Muscle layer of colon (tissue), 2 donors: Measurements from ENCODE around the gene ZSWIM5.
A peak's percentile ranks its signal among the peaks of the same experiment; 100 is the strongest.
"Not testable (repeated sequence)": the region's sequence is repeated elsewhere in the genome, so short reads cannot be mapped to it uniquely, and the experiment has no call there.

ENCODE experiments used
- H3K27ac ChIP-seq: one replicate; pipeline ENCODE4 v1.7.0; 2013; ENCODE audit warnings: low read depth, mild to moderate bottlenecking, low read length, moderate library complexity
- H3K27me3 ChIP-seq, 2 donors: one replicate each; pipeline ENCODE4 v1.7.0; 2013; ENCODE audit warnings: low read length in 2 of 2, mild to moderate bottlenecking in 2 of 2; ENCODE audit not compliant: insufficient read depth in 2 of 2, control insufficient read depth in 1 of 2
- H3K36me3 ChIP-seq: one replicate; pipeline ENCODE4 v1.7.0; 2013; ENCODE audit warnings: mild to moderate bottlenecking, low read length; ENCODE audit not compliant: insufficient read depth
- H3K4me1 ChIP-seq: one replicate; pipeline ENCODE4 v1.7.0; 2013; ENCODE audit warnings: mild to moderate bottlenecking, low read length; ENCODE audit not compliant: insufficient read depth
- H3K4me3 ChIP-seq, 2 donors: one replicate each; pipeline ENCODE4 v1.7.0; 2013; ENCODE audit warnings: low read length in 2 of 2, low read depth in 1 of 2, mild to moderate bottlenecking in 1 of 2, moderate library complexity in 1 of 2
- H3K9ac ChIP-seq: one replicate; pipeline ENCODE4 v1.7.0; 2013; ENCODE audit warnings: low read length
- H3K9me3 ChIP-seq: one replicate; pipeline ENCODE4 v1.7.0; 2013; ENCODE audit warnings: mild to moderate bottlenecking, low read length
- donor health status: abdominal sarcoma.
- donor health status: Adenocarcinoma of cecum.

ZSWIM5 gene

DNA sequence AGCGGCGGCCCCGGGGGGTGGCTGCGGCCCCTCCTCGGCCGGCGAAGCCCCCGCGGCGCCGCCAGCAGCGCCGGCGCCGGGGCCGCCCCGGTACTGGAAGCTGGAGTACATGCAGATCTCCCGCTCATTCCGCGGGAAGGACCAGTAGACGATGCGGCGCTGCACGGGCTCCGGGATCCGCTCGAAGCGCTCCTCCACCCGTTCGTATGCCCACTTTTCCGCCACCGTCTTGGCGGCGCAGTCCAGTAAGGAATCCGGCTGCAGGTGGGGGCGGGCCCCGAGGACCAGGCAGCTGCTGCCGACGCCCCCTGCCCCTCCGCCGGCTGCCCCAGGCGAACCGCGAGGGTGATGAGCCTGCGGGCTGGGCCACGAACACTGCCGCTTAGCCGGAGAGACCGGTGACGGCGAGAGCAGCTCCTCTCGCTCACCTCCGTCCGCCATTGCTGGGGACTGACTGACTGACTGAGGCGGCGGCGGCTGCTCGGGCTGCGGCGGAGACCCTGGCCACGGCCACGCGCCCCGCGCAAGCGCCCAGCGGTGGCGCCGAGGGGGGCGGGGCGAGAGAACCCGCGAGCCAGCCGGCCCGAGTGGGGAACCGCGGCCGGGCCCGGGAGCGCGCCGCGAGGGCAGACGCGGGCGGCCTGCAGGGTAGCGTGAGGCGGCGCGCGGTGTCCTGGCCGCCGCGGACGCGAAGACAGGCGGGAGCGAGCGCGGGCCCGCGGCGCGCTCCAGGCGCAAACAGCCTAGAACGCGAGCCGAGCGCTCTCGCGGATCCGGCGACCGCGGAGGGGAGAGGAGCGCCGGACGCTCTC is at the start of gene ZSWIM5:
TSS of gene ZSWIM5 (minus strand) at position 696 of the 812 bp plus-strand sequence. CDS start at position 441, 255 bp downstream.
- no peaks in the 10 kb centered on the region for H3K9me3 ChIP-seq
- H3K27ac ChIP-seq = peak within 1 kb of the TSS; percentile 59
- peak within 1 kb of the TSS; percentile 27 for H3K9ac ChIP-seq
- H3K36me3 ChIP-seq = no peaks in the 10 kb centered on the region
- H3K4me1 ChIP-seq = peaks cover 17% of the 10 kb centered on the region
- H3K27me3 ChIP-seq = peaks cover 0 to 2% of the 10 kb centered on the region in 2 donors
- peak within 1 kb of the TSS; percentile 67 to 85 for H3K4me3 ChIP-seq

DNA sequence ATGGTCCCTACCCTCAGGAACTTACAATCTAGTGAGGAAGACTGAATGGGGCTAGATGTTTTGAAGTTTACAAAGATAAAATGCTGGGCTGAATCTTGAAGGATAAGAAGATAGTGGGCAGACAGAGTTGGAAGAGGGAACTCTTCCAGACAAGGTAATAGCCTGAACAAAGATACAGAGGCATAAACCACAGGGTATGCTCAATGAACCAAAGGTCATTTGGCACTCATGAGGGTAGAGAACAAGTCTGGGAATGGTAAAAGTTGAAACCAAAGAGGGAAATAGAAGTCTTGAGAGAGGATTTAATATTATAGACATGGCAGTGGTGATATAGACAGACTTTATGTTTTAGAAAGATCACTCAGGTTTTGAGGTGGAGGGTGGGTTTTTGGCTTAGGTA is 48.1 kb upstream of the ZSWIM5 start:
- peaks cover 4% of the 10 kb centered on the region for H3K9me3 ChIP-seq
- H3K4me3 ChIP-seq = no peak overlapping the region
- no peaks in the 10 kb centered on the region for H3K4me1 ChIP-seq
- H3K27ac ChIP-seq = no peak overlapping the region
- no peak overlapping the region for H3K9ac ChIP-seq
- no peaks in the 10 kb centered on the region for H3K27me3 ChIP-seq
- no peaks in the 10 kb centered on the region for H3K36me3 ChIP-seq

DNA sequence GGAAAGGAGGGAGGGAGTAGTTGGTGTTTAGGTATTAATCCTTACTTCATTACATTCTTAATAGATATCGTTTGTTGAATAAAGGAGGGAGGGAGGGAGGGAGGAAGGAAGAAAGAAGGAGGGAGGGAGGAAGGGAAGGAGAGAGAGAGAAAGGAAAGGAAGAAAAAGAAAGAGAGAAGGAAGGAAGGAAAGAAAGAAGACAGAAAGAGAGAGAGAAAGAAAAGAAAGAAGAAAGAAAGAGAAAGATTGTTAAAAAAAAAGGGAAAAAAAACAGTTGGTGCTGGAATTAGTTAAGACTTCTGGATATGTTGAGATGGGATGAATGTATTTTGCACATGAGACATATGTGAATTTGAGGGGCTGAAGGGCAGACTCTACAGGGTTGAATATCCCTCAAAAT is 44.1 kb upstream of the ZSWIM5 start:
- Histone ChIP-seq H3K9ac (no peak overlapping the region), H3K4me1 (no peaks in the 10 kb centered on the region), H3K4me3 (no peak overlapping the region), H3K27ac (no peak overlapping the region), H3K36me3 (no peaks in the 10 kb centered on the region), H3K27me3 (no peaks in the 10 kb centered on the region), H3K9me3 (no peaks in the 10 kb centered on the region)

DNA sequence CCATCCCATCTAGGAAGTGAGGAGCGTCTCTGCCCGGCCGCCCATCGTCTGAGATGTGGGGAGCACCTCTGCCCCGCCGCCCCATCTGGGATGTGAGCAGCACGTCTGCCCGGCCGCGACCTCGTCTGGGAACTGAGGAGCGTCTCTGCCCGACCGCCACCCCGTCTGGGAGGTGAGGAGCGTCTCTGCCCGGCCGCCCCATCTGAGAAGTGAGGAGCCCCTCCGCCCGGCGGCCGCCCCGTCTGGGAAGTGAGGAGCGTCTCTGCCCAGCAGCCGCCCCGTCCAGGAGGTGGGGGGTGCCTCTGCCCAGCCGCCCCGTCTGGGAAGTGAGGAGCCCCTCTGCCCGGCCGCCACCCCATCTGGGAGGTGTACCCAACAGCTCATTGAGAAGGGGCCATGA is 41.6 kb upstream of the ZSWIM5 start:
- not testable (repeated sequence) for H3K27me3 ChIP-seq, H3K36me3 ChIP-seq, H3K27ac ChIP-seq, H3K9ac ChIP-seq, H3K9me3 ChIP-seq, H3K4me1 ChIP-seq, H3K4me3 ChIP-seq

DNA sequence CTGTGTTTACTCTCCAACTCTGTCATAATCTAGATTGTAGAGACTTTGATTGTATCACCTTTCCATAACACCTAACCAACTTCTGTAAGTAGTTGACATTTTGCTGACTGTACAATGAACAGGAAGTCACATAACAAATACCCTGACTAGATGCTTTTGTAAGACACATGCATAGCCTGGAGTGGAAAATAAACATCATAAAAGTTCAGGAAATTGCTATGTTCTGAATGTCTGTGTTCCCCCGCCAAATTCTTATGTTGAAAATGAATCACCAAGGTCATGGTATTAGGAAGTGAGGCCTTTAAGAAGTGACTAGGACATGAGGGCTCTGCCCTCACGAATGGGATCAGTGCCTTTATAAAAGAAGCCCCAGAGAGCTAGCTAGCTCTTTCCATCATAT is 40.4 kb upstream of the ZSWIM5 start:
- Histone ChIP-seq H3K36me3 (no peaks in the 10 kb centered on the region), H3K4me1 (no peaks in the 10 kb centered on the region), H3K27ac (no peak overlapping the region), H3K27me3 (no peaks in the 10 kb centered on the region), H3K9me3 (no peaks in the 10 kb centered on the region), H3K9ac (no peak overlapping the region), H3K4me3 (no peak overlapping the region)

DNA sequence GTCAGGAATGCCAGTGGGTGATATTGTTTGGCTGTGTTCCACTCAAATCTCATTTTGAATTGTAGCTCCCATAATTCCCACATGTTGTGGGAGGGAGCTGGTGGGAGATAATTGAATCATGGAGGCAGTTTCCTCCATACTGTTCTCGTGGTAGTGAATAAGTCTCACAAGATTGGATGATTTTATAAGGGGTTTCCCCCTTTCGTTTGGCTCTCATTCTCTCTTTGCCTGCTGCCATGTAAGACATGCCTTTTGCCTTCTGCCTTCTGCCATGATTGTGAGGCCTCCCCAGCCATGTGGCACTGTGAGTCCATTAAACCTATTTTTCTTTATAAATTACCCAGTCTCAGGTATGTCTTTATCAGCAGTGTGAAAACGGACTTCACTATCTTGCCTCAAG is 40.0 kb upstream of the ZSWIM5 start:
- H3K4me1 ChIP-seq, H3K9ac ChIP-seq, H3K27me3 ChIP-seq, H3K27ac ChIP-seq, H3K36me3 ChIP-seq, H3K9me3 ChIP-seq, H3K4me3 ChIP-seq: not testable (repeated sequence)

DNA sequence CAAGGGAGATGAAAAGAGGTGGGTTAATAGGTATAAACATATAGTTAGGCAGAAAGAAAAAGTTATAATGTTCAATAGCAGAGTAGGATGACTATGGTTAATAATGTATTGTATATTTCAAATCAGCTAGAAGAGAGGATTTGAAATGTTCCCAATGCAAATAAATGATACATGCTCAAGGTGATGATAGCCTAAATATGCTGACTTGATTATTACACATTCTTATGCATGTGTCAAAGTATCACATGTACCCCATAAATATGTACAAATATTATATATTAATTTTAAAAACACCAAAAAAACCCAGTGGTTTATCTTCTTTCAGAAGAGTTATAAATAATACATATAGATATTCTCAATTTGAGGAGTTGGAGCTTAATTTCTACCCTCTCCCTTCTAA is 38.3 kb upstream of the ZSWIM5 start:
- H3K27ac ChIP-seq = no peak overlapping the region
- H3K4me1 ChIP-seq = no peaks in the 10 kb centered on the region
- no peak overlapping the region for H3K9ac ChIP-seq
- H3K9me3 ChIP-seq = no peaks in the 10 kb centered on the region
- no peaks in the 10 kb centered on the region for H3K36me3 ChIP-seq
- no peak overlapping the region for H3K4me3 ChIP-seq
- no peaks in the 10 kb centered on the region for H3K27me3 ChIP-seq

DNA sequence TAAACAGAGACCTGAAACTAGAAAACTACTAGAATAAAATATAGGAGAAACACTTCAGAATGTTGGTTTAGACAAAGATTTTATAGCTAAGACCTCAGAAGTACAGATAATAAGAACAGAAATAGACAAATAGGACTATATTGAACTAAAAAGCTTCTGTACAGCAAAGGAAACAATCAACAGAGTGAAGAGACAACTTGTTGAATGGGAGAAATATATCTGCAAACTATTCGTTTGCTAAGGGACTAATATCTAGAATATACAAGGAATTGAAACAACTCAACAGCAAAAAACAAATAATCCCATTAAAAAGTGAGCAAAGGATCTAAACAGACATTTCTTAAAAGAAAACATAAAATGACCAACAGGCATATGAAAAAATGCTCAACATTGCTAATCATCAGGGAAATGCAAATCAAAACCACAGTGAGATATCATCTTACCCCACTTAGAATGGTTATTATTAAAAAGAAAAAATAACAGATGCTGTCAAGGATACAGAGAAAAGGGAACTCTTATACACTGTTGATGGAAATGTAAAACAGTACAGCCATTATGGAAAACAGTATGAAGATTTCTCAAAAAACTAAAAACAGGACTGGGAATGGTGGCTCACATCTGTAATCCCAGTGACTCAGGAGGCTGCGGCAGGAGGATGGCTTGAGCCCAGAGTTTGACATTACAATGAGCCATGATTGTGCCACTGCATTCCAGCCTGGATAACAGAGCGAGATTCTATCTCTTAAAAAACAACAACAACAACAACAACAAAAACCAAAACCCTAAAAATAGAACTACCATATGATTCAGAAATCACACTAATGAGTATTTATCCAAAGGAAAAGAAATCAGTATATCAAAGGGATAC is 37.3 kb upstream of the ZSWIM5 start:
- Histone ChIP-seq H3K36me3 (no peaks in the 10 kb centered on the region), H3K27me3 (no peaks in the 10 kb centered on the region)

DNA sequence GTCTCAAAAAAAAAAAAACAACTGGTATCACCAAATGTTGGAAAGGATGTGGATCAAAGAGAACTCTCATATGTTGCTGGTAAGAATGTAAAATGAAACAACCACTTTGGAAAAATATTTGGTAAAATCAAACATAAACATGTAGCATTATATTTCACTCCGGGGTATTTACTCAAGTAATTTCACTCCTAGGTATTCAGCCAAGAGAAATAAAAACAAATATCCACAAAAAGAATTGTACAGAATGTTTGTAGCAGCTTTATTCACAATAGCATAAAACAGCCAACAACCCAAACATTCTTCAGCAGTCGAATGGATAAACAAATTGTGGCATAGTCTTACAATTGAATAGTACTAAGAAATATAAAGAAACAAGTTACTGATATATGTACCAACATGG is 32.4 kb upstream of the ZSWIM5 start:
- no peak overlapping the region for H3K4me3 ChIP-seq
- no peaks in the 10 kb centered on the region for H3K36me3 ChIP-seq
- no peaks in the 10 kb centered on the region for H3K27me3 ChIP-seq
- H3K4me1 ChIP-seq = no peaks in the 10 kb centered on the region
- no peak overlapping the region for H3K27ac ChIP-seq
- no peaks in the 10 kb centered on the region for H3K9me3 ChIP-seq
- no peak overlapping the region for H3K9ac ChIP-seq

More for the DNA sequence above, 37.3 kb upstream of the ZSWIM5 start:
- Histone ChIP-seq H3K27ac (no peak overlapping the region), H3K4me1 (no peaks in the 10 kb centered on the region), H3K9me3 (no peaks in the 10 kb centered on the region), H3K9ac (no peak overlapping the region), H3K4me3 (no peak overlapping the region)

DNA sequence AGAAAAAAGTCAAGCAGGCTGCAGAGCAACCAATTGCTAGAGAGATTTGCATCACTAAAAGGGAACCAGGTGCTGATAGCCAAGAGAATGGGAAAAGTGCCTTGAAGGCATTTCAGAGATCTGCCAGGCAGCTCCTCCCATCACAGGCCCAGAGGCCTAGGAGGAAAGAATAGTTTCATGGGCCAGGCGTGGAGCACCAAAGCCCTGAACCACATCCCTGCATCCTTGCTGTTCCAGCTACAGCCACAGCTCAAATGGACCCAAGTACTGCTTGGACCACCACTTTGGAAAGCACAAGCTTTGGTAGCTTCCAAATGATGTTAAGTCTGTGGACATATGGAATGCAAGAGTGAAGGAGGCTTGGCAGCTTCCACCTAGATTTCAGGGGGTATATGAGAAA is 29.7 kb upstream of the ZSWIM5 start:
- no peaks in the 10 kb centered on the region for H3K36me3 ChIP-seq
- H3K4me1 ChIP-seq = no peaks in the 10 kb centered on the region
- no peaks in the 10 kb centered on the region for H3K9me3 ChIP-seq
- no peak overlapping the region for H3K4me3 ChIP-seq
- no peak overlapping the region for H3K27ac ChIP-seq
- H3K27me3 ChIP-seq = no peaks in the 10 kb centered on the region
- H3K9ac ChIP-seq = no peak overlapping the region

DNA sequence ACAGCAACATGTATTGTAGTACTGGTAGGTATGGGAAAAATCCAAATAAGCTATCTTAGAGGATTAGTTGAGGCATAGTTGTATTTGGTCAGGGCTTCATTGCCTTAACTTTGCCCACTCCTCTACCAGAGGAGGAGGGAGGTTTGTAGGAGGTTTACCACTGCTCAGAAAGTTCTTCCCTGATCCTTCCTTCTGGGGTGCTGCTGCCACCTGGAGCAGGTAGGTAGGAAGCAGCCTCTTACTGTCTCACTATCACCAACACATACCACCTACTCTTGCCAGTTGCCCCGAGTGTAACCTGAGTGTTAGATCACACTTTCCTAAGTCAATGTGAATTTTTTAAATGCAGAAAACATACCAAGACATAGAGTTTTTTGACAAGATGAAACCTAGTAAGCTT is 24.1 kb upstream of the ZSWIM5 start:
- H3K9me3 ChIP-seq = no peaks in the 10 kb centered on the region
- no peak overlapping the region for H3K27ac ChIP-seq
- H3K4me3 ChIP-seq = no peak overlapping the region
- no peaks in the 10 kb centered on the region for H3K27me3 ChIP-seq
- no peaks in the 10 kb centered on the region for H3K4me1 ChIP-seq
- H3K9ac ChIP-seq = no peak overlapping the region
- H3K36me3 ChIP-seq = no peaks in the 10 kb centered on the region
